Measurements from ENCODE around the gene PRH2. TPM values are rescaled to one million over a fixed set of nuclear protein-coding genes. Genes with fewer than 3 reads are reported as not detected.

Gene PRH2
- total and polyA plus RNA-seq, 2 of the 8 experiments (the other 6 are each of a cell fraction or from before 2014, with no cell fraction given) = not detected

GRCh38 chr12:10974965-10975364, 45.9 kb downstream of the PRH2 start:
- Histone ChIP-seq H3K27ac (ENCODE audit: low read depth, low read length) (no peak overlapping the region), H4K5ac (ENCODE audit: insufficient read length, low read depth, low read length) (no peak overlapping the region), H3K4ac (replicated peaks; ENCODE audit: insufficient read length, low read depth, low read length) (no peak overlapping the region), H3K79me2 (ENCODE audit: control insufficient read depth in 1 of 2, insufficient read depth in 2 of 2, low read length in 2 of 2) (no peaks in the 10 kb centered on the region; a peak in 1 of 4 replicates), H3K23ac (ENCODE audit: insufficient read length) (no peak overlapping the region), H2BK20ac (ENCODE audit: low read length) (no peak overlapping the region), H2AK5ac (ENCODE audit: low read depth, low read length) (no peak overlapping the region), H3K4me3 (ENCODE audit: extremely low read depth in 1 of 4, insufficient read depth in 2 of 4, low read depth in 3 of 4, low read length in 4 of 4) (no peak overlapping the region), H3K9ac (replicated peaks in 1 of 4; ENCODE audit: extremely low read depth in 1 of 4, low read depth in 3 of 4, low read length in 3 of 4) (no peak overlapping the region), H3K23me2 (ENCODE audit: low read depth, low read length) (no peaks in the 10 kb centered on the region), H3K79me1 (ENCODE audit: low read depth, low read length) (peaks cover 3% of the 10 kb centered on the region; the same call in 1 of the 2 replicates), H2BK120ac (replicated peaks; ENCODE audit: low read depth, low read length) (no peak overlapping the region), H2BK12ac (ENCODE audit: low read depth, low read length) (no peak overlapping the region), H3K9me3 (ENCODE audit: insufficient read depth in 2 of 2, low read depth in 1 of 2, low read length in 1 of 2) (no peaks in the 10 kb centered on the region), H3K27me3 (replicated peaks in 1 of 4; ENCODE audit: control insufficient read depth in 3 of 4, extremely low read depth in 1 of 4, insufficient read depth in 3 of 4, low read length in 3 of 4) (no peaks in the 10 kb centered on the region), H3K14ac (ENCODE audit: insufficient read length) (no peak overlapping the region), H3K56ac (replicated peaks; ENCODE audit: insufficient read length, low read depth, low read length) (no peak overlapping the region), H4K20me1 (replicated peaks in 1 of 2; ENCODE audit: control insufficient read depth in 1 of 2, insufficient read depth in 2 of 2, low read length in 2 of 2) (peaks cover 0 to 2% of the 10 kb centered on the region in 2 experiments), H3K36me3 (ENCODE audit: control insufficient read depth in 2 of 4, insufficient read depth in 4 of 4, low read length in 3 of 4) (no peaks in the 10 kb centered on the region), H3K18ac (ENCODE audit: extremely low read depth, low read length) (no peak overlapping the region), H2BK5ac (ENCODE audit: low read depth, low read length) (no peak overlapping the region), H2BK15ac (ENCODE audit: low read length) (no peak overlapping the region), H2AFZ (ENCODE audit: low read length) (no peak overlapping the region), H4K91ac (replicated peaks; ENCODE audit: insufficient read length, low read length) (no peak overlapping the region), H3K4me1 (replicated peaks in 1 of 4; ENCODE audit: control insufficient read depth in 3 of 4, insufficient read depth in 4 of 4, low read length in 3 of 4) (peaks cover 0 to 5% (median 2%) of the 10 kb centered on the region in 4 experiments; a peak in 3 of 7 replicates), H3K4me2 (ENCODE audit: insufficient read depth in 1 of 2, low read depth in 2 of 2, low read length in 2 of 2) (peak overlapping the region; percentile 7 to 49; a peak in 1 of 4 replicates), H4K8ac (ENCODE audit: extremely low read depth, insufficient read depth, low read length) (no peak overlapping the region)
- no peak for DNase-seq (ENCODE audit: low read depth in 1 of 2, low spot score in 2 of 2)
- ChIA-PET POLR2A (ENCODE audit: partially characterized antibody) (no interaction called here), CTCF (ENCODE audit: partially characterized antibody) (no interaction called here)
- 39% methylated on average over 3 of the region's 3 CpGs; no CpG with 5 or more reads in 1 of the 2 experiments for WGBS, 2 experiments (ENCODE audit: extremely low coverage in 1 of 2, insufficient coverage in 1 of 2, insufficient read length in 1 of 2, insufficient replicate concordance in 2 of 2, low coverage in 1 of 2, low lambda C conversion rate in 2 of 2, missing lambda C conversion rate in 1 of 2)
- FAIRE-seq = no peak
- no peak for TF ChIP-seq SP1 (IDR thresholded peaks at IDR 0.05; ENCODE audit: low read depth, low read length)
